COR-L47 (cell line): ENCODE results near the gene PLXNA4.

Experiments
- DNase-seq: peaks from one replicate; lab custom pipeline; 2025; lab: John Stamatoyannopoulos, UW

Gene PLXNA4

GRCh38 chr7:132417103-132417906 lies 159.0 kb downstream of the PLXNA4 start:
- no peak for DNase-seq

GRCh38 chr7:132416395-132416794 lies 159.9 kb downstream of the PLXNA4 start:
- DNase-seq: no peak

- DNase-seq: no peak
Observed at GRCh38 chr7:132415259-132415658, 161.0 kb downstream of the PLXNA4 start.

- DNase-seq: no peak
Observed at GRCh38 chr7:132414857-132415256, 161.4 kb downstream of the PLXNA4 start.

GRCh38 chr7:132412435-132412834 lies 163.8 kb downstream of the PLXNA4 start:
- peak; percentile 26 for DNase-seq

- DNase-seq: no peak
Observed at GRCh38 chr7:132410861-132411541, 165.3 kb downstream of the PLXNA4 start.

- no peak for DNase-seq
Observed at GRCh38 chr7:132410385-132410784, 165.9 kb downstream of the PLXNA4 start.

GRCh38 chr7:132407764-132408163 lies 168.5 kb downstream of the PLXNA4 start:
- DNase-seq: no peak

- DNase-seq: no peak
Observed at GRCh38 chr7:132406039-132406438, 170.2 kb downstream of the PLXNA4 start.

- DNase-seq: no peak
Observed at GRCh38 chr7:132404261-132404660, 172.0 kb downstream of the PLXNA4 start.

GRCh38 chr7:132403465-132404110 lies 172.7 kb downstream of the PLXNA4 start:
- no peak for DNase-seq

GRCh38 chr7:132402751-132403245 lies 173.5 kb downstream of the PLXNA4 start:
- no peak for DNase-seq

GRCh38 chr7:132402096-132402495 lies 174.2 kb downstream of the PLXNA4 start:
- no peak for DNase-seq

- no peak for DNase-seq
Observed at GRCh38 chr7:132400561-132401142, 175.6 kb downstream of the PLXNA4 start.

GRCh38 chr7:132399367-132399766 lies 176.9 kb downstream of the PLXNA4 start:
- no peak for DNase-seq

GRCh38 chr7:132398253-132398925 lies 177.9 kb downstream of the PLXNA4 start:
- no peak for DNase-seq

- DNase-seq: no peak
Observed at GRCh38 chr7:132397070-132397469, 179.2 kb downstream of the PLXNA4 start.

- DNase-seq: no peak
Observed at GRCh38 chr7:132395361-132395760, 180.9 kb downstream of the PLXNA4 start.

- no peak for DNase-seq
Observed at GRCh38 chr7:132394283-132395198, 181.7 kb downstream of the PLXNA4 start.

GRCh38 chr7:132393789-132394261 lies 182.4 kb downstream of the PLXNA4 start:
- DNase-seq: no peak

GRCh38 chr7:132392713-132393112 lies 183.6 kb downstream of the PLXNA4 start:
- DNase-seq: peak; percentile 82
